Lower leg skin (tissue), 4 donors: ENCODE measurements around the gene SLC2A11. TPM values are rescaled to one million over a fixed set of nuclear protein-coding genes. Genes with fewer than 3 reads are reported as not detected.

Source experiments
- DNase-seq, 2 donors: peaks; one replicate each; pipeline ENCODE4 v3.0.0-alpha.2; 2019; ENCODE audit warnings: low spot score in 2 of 2
- H3K4me3 ChIP-seq: fragments of 200-600 bp; sonication (generic); 2 replicates; pipeline ENCODE4 v1.5.1; 2017; ENCODE audit warnings: mild to moderate bottlenecking, low read depth; ENCODE audit not compliant: poor library complexity, severe bottlenecking
- POLR2A ChIP-seq, 2 donors: fragments of 450-650 bp; IDR thresholded peaks; one replicate each; pipeline ENCODE4 v1.6.1; 2016 to 2017; ENCODE audit warnings: antibody characterized with exemption in 2 of 2, mild to moderate bottlenecking in 1 of 2, moderate library complexity in 1 of 2
- WGBS, 2 donors: methylation state at CpG; one replicate each; pipeline ENCODE4 v1.1.5; 2018; 5-methylcytosine and 5-hydroxymethylcytosine counted together
- intact Hi-C: fragments of 100-400 bp; cut with DNase I; formaldehyde crosslinking; loops from one replicate; pipeline ENCODE4 v1.15.0; 2023; ENCODE audit warnings: low total_unique reads
- total RNA-seq, 4 donors: library from RNA; depleted of rRNA; stranded (reverse); fragments of >200 nt; gene quantifications; one replicate each; pipeline ENCODE4 v1.1.0, GENCODE V29; 2016
- TF ChIP-seq, protein P1 (sequence below), 3 donors: fragments of 450-650 bp; IDR thresholded peaks; one replicate each; pipeline ENCODE4 v1.5.1; 2016; ENCODE audit warnings: antibody characterized with exemption in 3 of 3, mild to moderate bottlenecking in 3 of 3, moderate library complexity in 2 of 3

SLC2A11 gene, protein sequence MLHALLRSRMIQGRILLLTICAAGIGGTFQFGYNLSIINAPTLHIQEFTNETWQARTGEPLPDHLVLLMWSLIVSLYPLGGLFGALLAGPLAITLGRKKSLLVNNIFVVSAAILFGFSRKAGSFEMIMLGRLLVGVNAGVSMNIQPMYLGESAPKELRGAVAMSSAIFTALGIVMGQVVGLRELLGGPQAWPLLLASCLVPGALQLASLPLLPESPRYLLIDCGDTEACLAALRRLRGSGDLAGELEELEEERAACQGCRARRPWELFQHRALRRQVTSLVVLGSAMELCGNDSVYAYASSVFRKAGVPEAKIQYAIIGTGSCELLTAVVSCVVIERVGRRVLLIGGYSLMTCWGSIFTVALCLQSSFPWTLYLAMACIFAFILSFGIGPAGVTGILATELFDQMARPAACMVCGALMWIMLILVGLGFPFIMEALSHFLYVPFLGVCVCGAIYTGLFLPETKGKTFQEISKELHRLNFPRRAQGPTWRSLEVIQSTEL
- 10 to 100 TPM in 1 of 4 donors, 1 to 10 TPM in 3; 5.0 to 11.1 (median 8.6) TPM for total RNA-seq

DNA sequence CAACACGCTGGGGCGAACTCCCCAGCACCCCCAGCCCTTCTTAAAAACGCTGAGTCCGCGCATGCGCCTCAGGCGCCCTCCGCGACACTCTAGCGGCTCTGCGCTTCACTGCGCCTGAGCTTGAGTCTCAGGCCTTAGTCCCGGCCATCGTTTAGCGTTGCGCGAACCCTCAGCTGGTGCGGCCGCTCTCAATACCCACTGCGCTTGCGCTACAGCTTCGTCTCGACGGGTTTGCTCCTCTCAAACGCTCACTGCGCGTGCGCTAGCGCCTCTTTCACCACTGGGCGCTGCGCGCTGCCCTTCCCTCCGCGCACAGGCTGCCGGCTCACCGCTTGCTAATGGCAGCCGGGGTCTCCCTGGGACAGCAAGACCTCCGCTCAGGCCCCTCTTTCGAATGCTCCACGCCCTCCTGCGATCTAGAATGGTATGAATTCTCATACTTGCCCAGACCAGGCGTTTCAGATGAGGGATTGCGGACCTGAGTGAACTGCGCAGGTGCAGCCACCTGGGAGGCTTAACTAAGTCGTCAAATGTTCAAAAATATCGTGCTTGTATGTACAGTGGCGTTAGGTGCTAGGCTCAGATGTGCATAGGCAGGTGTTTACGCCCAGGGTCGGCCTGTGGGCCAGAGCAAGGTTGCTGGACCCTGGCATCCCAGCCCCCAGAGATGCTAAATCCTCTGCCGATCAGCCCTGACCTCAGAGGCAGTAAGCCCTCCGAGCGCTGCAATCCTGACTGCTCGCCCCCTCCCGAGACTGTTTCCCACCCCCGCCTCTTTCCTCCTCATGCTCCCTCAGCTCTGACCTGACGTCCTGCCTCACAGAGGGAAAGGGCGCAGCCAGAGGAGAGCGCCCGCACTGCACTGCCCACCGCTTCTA lies at the start of gene SLC2A11:
TSS of gene SLC2A11 (plus strand) at position 270 of the 878 bp plus-strand sequence. CDS start at position 395, 125 bp downstream.
- DNase-seq: peak; percentile 92 to 98
- peak within 1 kb of the TSS; percentile 35 for H3K4me3 ChIP-seq
- TF ChIP-seq POLR2A (IDR thresholded peaks at IDR 0.05): no peak
- TF ChIP-seq, protein P1, sequence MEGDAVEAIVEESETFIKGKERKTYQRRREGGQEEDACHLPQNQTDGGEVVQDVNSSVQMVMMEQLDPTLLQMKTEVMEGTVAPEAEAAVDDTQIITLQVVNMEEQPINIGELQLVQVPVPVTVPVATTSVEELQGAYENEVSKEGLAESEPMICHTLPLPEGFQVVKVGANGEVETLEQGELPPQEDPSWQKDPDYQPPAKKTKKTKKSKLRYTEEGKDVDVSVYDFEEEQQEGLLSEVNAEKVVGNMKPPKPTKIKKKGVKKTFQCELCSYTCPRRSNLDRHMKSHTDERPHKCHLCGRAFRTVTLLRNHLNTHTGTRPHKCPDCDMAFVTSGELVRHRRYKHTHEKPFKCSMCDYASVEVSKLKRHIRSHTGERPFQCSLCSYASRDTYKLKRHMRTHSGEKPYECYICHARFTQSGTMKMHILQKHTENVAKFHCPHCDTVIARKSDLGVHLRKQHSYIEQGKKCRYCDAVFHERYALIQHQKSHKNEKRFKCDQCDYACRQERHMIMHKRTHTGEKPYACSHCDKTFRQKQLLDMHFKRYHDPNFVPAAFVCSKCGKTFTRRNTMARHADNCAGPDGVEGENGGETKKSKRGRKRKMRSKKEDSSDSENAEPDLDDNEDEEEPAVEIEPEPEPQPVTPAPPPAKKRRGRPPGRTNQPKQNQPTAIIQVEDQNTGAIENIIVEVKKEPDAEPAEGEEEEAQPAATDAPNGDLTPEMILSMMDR (IDR thresholded peaks at IDR 0.05): peak in 1 of 3 donors; percentile 9
- 1% methylated on average over 17 to 53 of the region's 60 CpGs for WGBS, 2 donors
- intact Hi-C loops: no loop called here

DNA sequence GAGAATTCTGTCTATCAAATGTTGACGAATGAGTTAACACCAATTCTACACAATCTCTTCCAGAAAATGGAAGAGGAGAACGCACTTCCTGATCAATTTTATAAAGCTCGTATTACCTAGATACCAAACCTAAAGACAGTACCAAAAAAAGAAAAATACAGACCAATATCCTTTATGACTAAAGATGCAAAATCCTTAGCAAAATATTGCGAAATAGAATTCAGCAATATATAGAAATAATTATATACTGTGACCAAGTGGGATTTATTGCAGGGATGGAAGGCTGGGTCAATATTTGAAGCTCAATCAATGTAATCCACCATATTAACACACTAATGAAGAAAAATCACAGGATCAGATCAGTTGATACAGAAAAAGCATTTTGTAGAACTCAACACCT lies 45.3 kb upstream of the SLC2A11 start:
- no peak for DNase-seq
- WGBS, 2 donors: 95 to 96% methylated on average over 4 of the region's 4 CpGs
- no peak for TF ChIP-seq POLR2A (IDR thresholded peaks at IDR 0.05)
- TF ChIP-seq, protein P1 (IDR thresholded peaks at IDR 0.05): no peak
- no peak overlapping the region for H3K4me3 ChIP-seq
- intact Hi-C loops: no loop called here

DNA sequence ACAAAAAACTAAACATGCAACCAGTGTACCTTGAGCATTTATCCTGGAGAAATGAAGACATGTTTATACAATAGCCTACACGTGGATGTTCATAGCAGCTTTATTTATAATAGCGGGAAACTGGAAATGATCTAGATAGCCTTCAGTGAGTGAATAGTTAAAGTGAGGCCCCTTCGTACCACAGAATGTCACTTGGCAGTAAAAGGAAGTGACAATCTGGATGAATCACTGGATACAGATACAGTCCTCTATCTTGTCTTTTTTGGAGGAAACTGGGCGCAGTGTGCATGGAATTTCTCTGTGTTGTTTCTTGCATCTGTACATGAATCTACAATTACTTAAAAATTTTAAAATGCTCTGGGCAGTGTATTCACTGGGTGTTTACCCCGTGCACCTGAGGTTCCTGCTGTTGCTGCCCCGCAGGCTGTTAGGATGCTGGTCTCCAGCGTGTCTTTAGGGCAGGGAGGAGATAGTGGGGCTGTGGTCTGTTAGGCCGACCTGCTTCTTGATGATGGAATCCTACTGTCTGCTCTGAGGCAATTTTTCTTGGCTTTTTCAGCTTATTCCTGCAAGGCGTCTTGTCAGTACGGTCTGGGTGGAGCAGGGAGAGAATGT lies 42.0 kb upstream of the SLC2A11 start:
- no peak for DNase-seq
- 68 to 73% methylated on average over 10 of the region's 10 CpGs for WGBS, 2 donors
- intact Hi-C loops: no loop called here
- no peak overlapping the region for H3K4me3 ChIP-seq
- TF ChIP-seq POLR2A (IDR thresholded peaks at IDR 0.05): no peak
- TF ChIP-seq, protein P1 (IDR thresholded peaks at IDR 0.05): no peak

DNA sequence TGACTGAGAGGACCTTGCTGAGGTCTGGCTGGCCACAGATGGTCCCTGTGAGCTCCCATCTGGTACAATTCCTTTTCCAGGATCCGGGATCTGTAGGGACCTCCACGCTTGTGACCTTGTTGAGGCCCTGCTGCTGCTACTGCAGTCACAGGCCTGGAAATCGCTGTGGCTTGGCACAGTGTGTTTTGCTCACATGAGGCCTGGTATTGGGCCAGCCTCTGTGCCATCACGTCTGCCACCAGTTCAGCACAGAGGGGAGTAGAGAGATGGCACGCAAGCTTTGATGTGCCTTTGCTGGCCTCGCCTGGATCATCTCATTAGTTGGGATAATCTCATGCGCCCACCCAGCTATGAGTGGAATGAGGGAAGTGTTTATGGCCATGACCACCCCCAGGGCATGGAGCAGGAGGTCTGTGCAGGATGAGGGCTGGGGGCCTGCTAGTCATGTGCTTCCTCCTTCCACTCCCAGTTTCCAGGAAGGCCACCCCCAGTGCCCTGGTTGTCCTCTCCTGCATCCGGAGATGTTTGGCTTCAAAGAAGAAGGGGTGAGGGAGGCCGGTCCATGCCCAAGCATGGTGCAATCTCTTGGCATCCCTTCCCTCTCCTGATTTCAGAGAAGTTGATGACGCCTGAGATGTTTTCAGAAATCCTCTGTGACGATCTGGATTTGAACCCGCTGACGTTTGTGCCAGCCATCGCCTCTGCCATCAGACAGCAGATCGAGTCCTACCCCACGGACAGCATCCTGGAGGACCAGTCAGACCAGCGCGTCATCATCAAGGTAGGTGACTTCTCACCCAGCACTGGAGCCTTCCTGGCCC lies 41.3 kb upstream of the SLC2A11 start:
- no peak overlapping the region for H3K4me3 ChIP-seq
- intact Hi-C loops: no loop called here
- WGBS, 2 donors: 75 to 86% methylated on average over 17 to 18 of the region's 18 CpGs
- TF ChIP-seq, protein P1 (IDR thresholded peaks at IDR 0.05): no peak
- TF ChIP-seq POLR2A (IDR thresholded peaks at IDR 0.05): no peak
- DNase-seq: no peak

DNA sequence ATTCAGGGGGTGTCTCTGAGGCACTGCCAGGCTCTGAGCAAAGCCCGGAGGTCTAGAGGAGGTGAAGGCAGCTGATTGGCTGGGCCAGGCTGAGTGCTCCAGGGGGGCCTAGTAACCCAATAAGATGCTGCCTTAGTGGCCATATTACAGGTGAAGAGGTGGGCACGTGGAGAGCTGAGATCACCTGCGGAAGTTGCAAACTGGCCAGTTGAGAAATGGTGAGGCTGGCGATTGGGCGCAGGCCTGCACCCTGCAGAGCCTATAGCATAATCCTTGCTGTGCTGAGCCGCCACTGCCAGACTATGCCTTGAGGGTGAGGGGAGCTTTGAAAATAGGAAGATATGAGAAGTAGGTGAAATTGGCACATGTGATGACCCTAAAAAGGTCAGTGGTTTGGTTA lies 40.5 kb upstream of the SLC2A11 start:
- no peak for DNase-seq
- 88 to 96% methylated on average over 6 of the region's 6 CpGs for WGBS, 2 donors
- TF ChIP-seq, protein P1 (IDR thresholded peaks at IDR 0.05): no peak
- no peak for TF ChIP-seq POLR2A (IDR thresholded peaks at IDR 0.05)
- intact Hi-C loops: no loop called here
- no peak overlapping the region for H3K4me3 ChIP-seq
